Inflammatory macrophage treated with lipopolysaccharide for 4 hours (primary cell): ENCODE measurements around the gene YAF2.
A peak's percentile ranks its signal among the peaks of the same experiment; 100 is the strongest.

Experiments
- DNase-seq: peaks from one replicate; pipeline ENCODE4 v3.0.0-alpha.2; 2020

The YAF2 gene

GRCh38 chr12:42141981-42142606 lies 96.0 kb downstream of the YAF2 start:
- no peak for DNase-seq

GRCh38 chr12:42140901-42141300 lies 97.1 kb downstream of the YAF2 start:
- no peak for DNase-seq

- peak; percentile 49 for DNase-seq
Observed at GRCh38 chr12:42135259-42135814, 102.7 kb downstream of the YAF2 start.

- no peak for DNase-seq
Observed at GRCh38 chr12:42130672-42131402, 107.2 kb downstream of the YAF2 start.

GRCh38 chr12:42129595-42130204 lies 108.3 kb downstream of the YAF2 start:
- DNase-seq = peak; percentile 55

GRCh38 chr12:42128888-42129287 lies 109.2 kb downstream of the YAF2 start:
- DNase-seq = no peak

GRCh38 chr12:42128327-42128726 lies 109.7 kb downstream of the YAF2 start:
- DNase-seq = no peak

GRCh38 chr12:42126963-42127362 lies 111.1 kb downstream of the YAF2 start:
- no peak for DNase-seq

GRCh38 chr12:42125388-42125767 lies 112.7 kb downstream of the YAF2 start:
- no peak for DNase-seq

GRCh38 chr12:42124764-42125387 lies 113.2 kb downstream of the YAF2 start:
- DNase-seq = no peak

GRCh38 chr12:42119085-42119633 lies 118.9 kb downstream of the YAF2 start:
- no peak for DNase-seq

GRCh38 chr12:42118136-42118879 lies 119.7 kb downstream of the YAF2 start:
- DNase-seq = no peak

GRCh38 chr12:42109031-42109430 lies 129.0 kb downstream of the YAF2 start:
- DNase-seq = no peak
